ENCODE results near the gene JADE1. TPM values are rescaled to one million over a fixed set of nuclear protein-coding genes. Genes with fewer than 3 reads are reported as not detected.

JADE1 gene
- total and polyA plus RNA-seq, 2 experiments from 2014 or later: 84.2 to 158 TPM

GRCh38 chr4:128769011-128769410 lies 40.5 kb upstream of the JADE1 start (continued):
- no peak for TF ChIP-seq ZNF462 (CRISPR knock-in tag; IDR thresholded peaks at IDR 0.05)
- no peak for TF ChIP-seq CREB1 (CRISPR knock-in tag; IDR thresholded peaks at IDR 0.05; ENCODE audit: low read depth)
- no peak for TF ChIP-seq ZNF114 (CRISPR knock-in tag; IDR thresholded peaks at IDR 0.05)
- no peak for TF ChIP-seq EZH2 (IDR thresholded peaks at IDR 0.05; ENCODE audit: low read depth, unreplicated experiment)
- TF ChIP-seq STAT1 (IDR thresholded peaks at IDR 0.05; ENCODE audit: unreplicated experiment): no peak
- no peak for TF ChIP-seq POLR2AphosphoS5 (IDR thresholded peaks at IDR 0.05; ENCODE audit: low read depth)

GRCh38 chr4:128770807-128771206 lies 38.7 kb upstream of the JADE1 start:
- ATAC-seq: no peak
- Mint-ChIP-seq H3K4me1 (peaks cover 4% of the 10 kb centered on the region), H3K4me3 (no peak overlapping the region), H3K36me3 (ENCODE audit: low read depth) (no peaks in the 10 kb centered on the region), H3K27me3 (ENCODE audit: insufficient read depth, low read depth, poor library complexity) (no peaks in the 10 kb centered on the region), H3K27ac (no peak overlapping the region), H3K9me3 (peaks cover 4% of the 10 kb centered on the region)
- no peak for DNase-seq (ENCODE audit: low spot score)
- no peaks in the 10 kb centered on the region for H3K27me3 ChIP-seq (ENCODE audit: insufficient read depth)
- no peaks in the 10 kb centered on the region for H3K4me1 ChIP-seq (ENCODE audit: insufficient read depth)
- no peak overlapping the region for H2AFZ ChIP-seq
- H3F3A ChIP-seq (replicated peaks; ENCODE audit: low read depth): no peaks in the 10 kb centered on the region
- H3K4me2 ChIP-seq: no peak overlapping the region
- H3K4me3 ChIP-seq: no peak overlapping the region
- H3K36me3 ChIP-seq (ENCODE audit: insufficient read depth): no peaks in the 10 kb centered on the region; the same call in 1 of the 2 replicates
- no peak overlapping the region for H3K27ac ChIP-seq (ENCODE audit: low read depth)
- peaks cover 3% of the 10 kb centered on the region; the same call in 1 of the 2 replicates for H3K9me2 ChIP-seq (ENCODE audit: insufficient read depth)
- H3K79me2 ChIP-seq (replicated peaks; ENCODE audit: insufficient read depth): no peaks in the 10 kb centered on the region
- no peaks in the 10 kb centered on the region for H4K20me1 ChIP-seq (replicated peaks; ENCODE audit: insufficient read depth)
- no peak for TF ChIP-seq ZNF331 (CRISPR knock-in tag; IDR thresholded peaks at IDR 0.05; ENCODE audit: low read depth)
- TF ChIP-seq JUNB (IDR thresholded peaks at IDR 0.05; ENCODE audit: unreplicated experiment): no peak
- TF ChIP-seq CREB1 (CRISPR knock-in tag; IDR thresholded peaks at IDR 0.05; ENCODE audit: low read depth): no peak
- no peak for TF ChIP-seq EZH2 (IDR thresholded peaks at IDR 0.05; ENCODE audit: low read depth, unreplicated experiment)
- TF ChIP-seq POLR2AphosphoS5 (IDR thresholded peaks at IDR 0.05; ENCODE audit: low read depth): no peak
- no peak for TF ChIP-seq EZH2phosphoT487 (IDR thresholded peaks at IDR 0.05; ENCODE audit: unreplicated experiment)
- no peak for TF ChIP-seq NANOG (IDR thresholded peaks at IDR 0.05; ENCODE audit: borderline replicate concordance)
- TF ChIP-seq CTCF (conservative IDR thresholded peaks at IDR 0.05; ENCODE audit: low read depth in 2 of 2): no peak
- no peak for TF ChIP-seq ZNF114 (CRISPR knock-in tag; IDR thresholded peaks at IDR 0.05)
- no peak for TF ChIP-seq REST (IDR thresholded peaks at IDR 0.05; ENCODE audit: unreplicated experiment)

All from GM23338 (cell line).